ENCODE data around the gene ADORA1. TPM values are rescaled to one million over a fixed set of nuclear protein-coding genes. Genes with fewer than 3 reads are reported as not detected.

The ADORA1 gene
- total RNA-seq, 2 experiments from 2014 or later = not detected

DNA sequence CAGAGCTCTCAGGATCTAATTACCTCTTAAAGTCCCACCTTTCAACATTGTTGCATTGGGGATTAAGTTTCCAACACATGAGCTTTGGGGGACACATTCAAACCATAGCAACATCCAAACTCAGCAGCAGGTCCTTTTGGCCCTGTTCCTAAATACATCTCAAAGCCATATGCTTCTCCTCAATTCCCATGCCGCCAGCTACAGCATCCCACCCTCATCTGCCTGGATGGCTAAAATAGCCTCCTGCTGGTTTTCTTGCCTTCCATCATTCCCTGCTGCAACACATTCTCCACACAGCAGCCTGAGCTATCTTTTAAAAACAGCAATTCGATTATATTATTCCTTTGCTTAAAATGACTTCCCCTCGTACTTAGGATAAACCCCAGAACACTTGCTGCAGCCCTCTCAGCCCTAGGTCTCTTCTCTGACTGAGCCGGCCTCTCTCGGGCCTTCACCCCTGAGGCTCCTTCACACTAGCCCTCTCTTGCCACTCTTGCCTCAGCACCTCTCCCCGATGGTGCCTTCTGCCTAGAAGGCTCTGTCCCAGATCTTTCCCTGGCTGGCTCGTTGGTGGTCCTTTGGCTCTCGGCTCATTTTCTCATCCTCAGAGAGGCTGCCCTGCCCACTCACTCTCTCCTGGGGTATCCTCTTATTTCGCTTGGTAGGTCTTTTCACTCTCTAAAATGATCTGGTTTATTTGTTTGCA, 31.6 kb downstream of the ADORA1 start:
- TF ChIP-seq, protein P1, sequence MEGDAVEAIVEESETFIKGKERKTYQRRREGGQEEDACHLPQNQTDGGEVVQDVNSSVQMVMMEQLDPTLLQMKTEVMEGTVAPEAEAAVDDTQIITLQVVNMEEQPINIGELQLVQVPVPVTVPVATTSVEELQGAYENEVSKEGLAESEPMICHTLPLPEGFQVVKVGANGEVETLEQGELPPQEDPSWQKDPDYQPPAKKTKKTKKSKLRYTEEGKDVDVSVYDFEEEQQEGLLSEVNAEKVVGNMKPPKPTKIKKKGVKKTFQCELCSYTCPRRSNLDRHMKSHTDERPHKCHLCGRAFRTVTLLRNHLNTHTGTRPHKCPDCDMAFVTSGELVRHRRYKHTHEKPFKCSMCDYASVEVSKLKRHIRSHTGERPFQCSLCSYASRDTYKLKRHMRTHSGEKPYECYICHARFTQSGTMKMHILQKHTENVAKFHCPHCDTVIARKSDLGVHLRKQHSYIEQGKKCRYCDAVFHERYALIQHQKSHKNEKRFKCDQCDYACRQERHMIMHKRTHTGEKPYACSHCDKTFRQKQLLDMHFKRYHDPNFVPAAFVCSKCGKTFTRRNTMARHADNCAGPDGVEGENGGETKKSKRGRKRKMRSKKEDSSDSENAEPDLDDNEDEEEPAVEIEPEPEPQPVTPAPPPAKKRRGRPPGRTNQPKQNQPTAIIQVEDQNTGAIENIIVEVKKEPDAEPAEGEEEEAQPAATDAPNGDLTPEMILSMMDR (IDR thresholded peaks at IDR 0.05) = no peak
- H3K36me3 ChIP-seq (ENCODE audit: insufficient read depth, low read length) = no peaks in the 10 kb centered on the region
- intact Hi-C loops (cut with DNase I, micrococcal nuclease) = no loop called here
- H3K9me3 ChIP-seq (ENCODE audit: control insufficient read depth in 1 of 2, insufficient read depth in 1 of 2, low read length in 2 of 2) = peaks cover 0 to 6% of the 10 kb centered on the region in 2 experiments
- H3K27ac ChIP-seq (ENCODE audit: low read depth in 1 of 2, low read length in 2 of 2) = no peak overlapping the region
- CTCF ChIA-PET = no interaction called here
- ATAC-seq (ENCODE audit: poor library complexity) (no peak), DNase-seq (no peak)
- no peak overlapping the region for H3K27ac Mint-ChIP-seq
- peaks cover 10% of the 10 kb centered on the region for H3K9me3 Mint-ChIP-seq
- H3K27me3 ChIP-seq (ENCODE audit: control insufficient read depth in 1 of 2, insufficient read depth in 2 of 2, low read length in 2 of 2) = peaks cover 0 to 11% of the 10 kb centered on the region in 2 experiments
- H3K36me3 Mint-ChIP-seq (ENCODE audit: low read depth) = no peaks in the 10 kb centered on the region
- POLR2A ChIA-PET = no interaction called here
- no peaks in the 10 kb centered on the region for H3K4me1 ChIP-seq (ENCODE audit: insufficient read depth, low read length)
- peaks cover 20% of the 10 kb centered on the region for H3K27me3 Mint-ChIP-seq
- no peaks in the 10 kb centered on the region for H3K4me1 Mint-ChIP-seq (ENCODE audit: low read depth)
- no peak overlapping the region for H3K4me3 Mint-ChIP-seq
- H3K4me3 ChIP-seq (ENCODE audit: low read length) = no peak overlapping the region

DNA sequence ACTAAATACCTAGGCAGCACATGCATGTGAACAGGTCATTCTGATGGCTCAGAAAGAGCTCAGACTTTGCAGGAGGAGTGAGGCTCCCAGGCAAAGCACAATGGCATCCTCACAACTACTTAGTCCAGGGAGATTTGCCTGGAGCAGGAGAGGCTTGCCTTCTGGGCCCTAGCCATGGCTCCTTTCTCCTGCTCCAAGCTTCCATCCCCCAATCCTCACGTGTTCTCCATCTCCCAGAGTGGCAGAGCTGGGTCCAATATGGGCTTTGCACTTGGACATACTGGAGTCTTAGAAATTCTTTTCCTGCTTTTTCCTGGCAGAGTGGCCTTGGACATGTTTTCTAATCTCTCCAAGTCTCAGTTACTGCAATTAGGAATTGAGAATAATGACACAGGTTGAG, 32.3 kb downstream of the ADORA1 start:
- no peak overlapping the region for H3K4me3 Mint-ChIP-seq
- POLR2A ChIA-PET = no interaction called here
- TF ChIP-seq, protein P1 (IDR thresholded peaks at IDR 0.05) = no peak
- H3K36me3 Mint-ChIP-seq (ENCODE audit: low read depth) = no peaks in the 10 kb centered on the region
- H3K27ac Mint-ChIP-seq = no peak overlapping the region
- H3K27me3 Mint-ChIP-seq = peaks cover 20% of the 10 kb centered on the region
- Histone ChIP-seq H3K27ac (ENCODE audit: low read depth in 1 of 2, low read length in 2 of 2) (no peak overlapping the region), H3K36me3 (ENCODE audit: insufficient read depth, low read length) (no peaks in the 10 kb centered on the region), H3K9me3 (ENCODE audit: control insufficient read depth in 1 of 2, insufficient read depth in 1 of 2, low read length in 2 of 2) (peaks cover 0 to 6% of the 10 kb centered on the region in 2 experiments), H3K4me1 (ENCODE audit: insufficient read depth, low read length) (no peaks in the 10 kb centered on the region), H3K4me3 (ENCODE audit: low read length) (no peak overlapping the region), H3K27me3 (ENCODE audit: control insufficient read depth in 1 of 2, insufficient read depth in 2 of 2, low read length in 2 of 2) (peaks cover 0 to 12% of the 10 kb centered on the region in 2 experiments)
- CTCF ChIA-PET = no interaction called here
- H3K9me3 Mint-ChIP-seq = peaks cover 10% of the 10 kb centered on the region
- ATAC-seq (ENCODE audit: poor library complexity) = no peak
- no peaks in the 10 kb centered on the region for H3K4me1 Mint-ChIP-seq (ENCODE audit: low read depth)
- intact Hi-C loops (cut with DNase I, micrococcal nuclease) = no loop called here
- no peak for DNase-seq

DNA sequence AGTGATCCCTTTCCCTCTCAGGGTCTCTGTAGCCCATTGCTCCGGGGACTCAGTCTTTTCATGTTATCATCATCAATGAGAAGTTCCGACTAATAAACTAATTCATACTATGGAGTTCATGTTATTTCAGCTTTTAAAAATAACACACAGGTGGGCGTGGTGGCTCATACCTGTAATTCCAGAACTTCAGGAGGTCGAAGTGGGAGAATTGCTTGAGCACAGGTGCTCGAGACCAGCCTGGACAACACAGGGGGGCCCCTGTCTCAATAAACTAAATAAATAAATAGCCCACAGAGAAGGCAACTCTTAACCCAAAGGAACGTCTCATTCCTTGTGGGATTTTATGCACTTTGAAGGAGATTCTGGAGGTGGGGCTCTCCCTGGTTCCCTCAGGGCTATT, 33.6 kb downstream of the ADORA1 start:
- ChIA-PET POLR2A (no interaction called here), CTCF (no interaction called here)
- H3K27ac ChIP-seq (ENCODE audit: low read depth in 1 of 2, low read length in 2 of 2) = no peak overlapping the region
- no peaks in the 10 kb centered on the region for H3K4me1 ChIP-seq (ENCODE audit: insufficient read depth, low read length)
- H3K27ac Mint-ChIP-seq = no peak overlapping the region
- peaks cover 0 to 6% of the 10 kb centered on the region in 2 experiments for H3K9me3 ChIP-seq (ENCODE audit: control insufficient read depth in 1 of 2, insufficient read depth in 1 of 2, low read length in 2 of 2)
- H3K9me3 Mint-ChIP-seq = peaks cover 10% of the 10 kb centered on the region
- DNase-seq (no peak), ATAC-seq (ENCODE audit: poor library complexity) (no peak)
- no peak overlapping the region for H3K4me3 ChIP-seq (ENCODE audit: low read length)
- H3K36me3 Mint-ChIP-seq (ENCODE audit: low read depth) = no peaks in the 10 kb centered on the region
- peaks cover 11% of the 10 kb centered on the region for H3K27me3 Mint-ChIP-seq
- intact Hi-C loops (cut with DNase I, micrococcal nuclease) = no loop called here
- TF ChIP-seq, protein P1 (IDR thresholded peaks at IDR 0.05) = no peak
- H3K27me3 ChIP-seq (ENCODE audit: control insufficient read depth in 1 of 2, insufficient read depth in 2 of 2, low read length in 2 of 2) = peaks cover 0 to 12% of the 10 kb centered on the region in 2 experiments
- no peaks in the 10 kb centered on the region for H3K36me3 ChIP-seq (ENCODE audit: insufficient read depth, low read length)
- H3K4me1 Mint-ChIP-seq (ENCODE audit: low read depth) = no peaks in the 10 kb centered on the region
- no peak overlapping the region for H3K4me3 Mint-ChIP-seq
